Esophagus squamous epithelium (tissue), 4 donors: Measurements from ENCODE around the gene BTNL8.

ENCODE experiments used
- CTCF ChIP-seq, 6 experiments: fragments of 450-650 bp in 4 of 6; fragments of 200-600 bp in 2 of 6; sonication (generic) in 2 of 6; IDR thresholded peaks; one replicate each; pipeline ENCODE4 v1.5.1; 2016 to 2019; ENCODE audit warnings: antibody characterized with exemption in 6 of 6, mild to moderate bottlenecking in 4 of 6, moderate library complexity in 4 of 6
- POLR2A ChIP-seq, 4 donors: fragments of 450-650 bp; IDR thresholded peaks; one replicate each; pipeline ENCODE4 v1.6.1; 2017; ENCODE audit warnings: antibody characterized with exemption in 4 of 4, mild to moderate bottlenecking in 4 of 4, moderate library complexity in 3 of 4

- no peak for TF ChIP-seq CTCF (IDR thresholded peaks at IDR 0.05)
- no peak for TF ChIP-seq POLR2A (IDR thresholded peaks at IDR 0.05)
Measured at GRCh38 chr5:180959661-180960060, 60.7 kb downstream of the BTNL8 start.
